HepG2 (cell line): Measurements from ENCODE around the gene FYB2. TPM values are rescaled to one million over a fixed set of nuclear protein-coding genes. Genes with fewer than 3 reads are reported as not detected.

Experiments
- ATAC-seq: fragments of 200-7000 bp; cut with Tn5 transposase; 3 replicates; pipeline ENCODE4 v1.9.1; 2020; ENCODE audit warnings: mild to moderate bottlenecking, moderate library complexity
- BruUV-seq: library from RNA; stranded (reverse); fragments of 400-500 nt; replicated peaks from 2 replicates; lab custom pipeline; 2021; lab: Mats Ljungman, UMichigan
- CTCF ChIA-PET: fragments of 300-600 bp; formaldehyde crosslinking; extraction: SDS; loops from one replicate; lab custom pipeline; 2021; ENCODE audit warnings: low total read pairs, inconsistent platforms, low intra/inter-chr PET ratio; lab: Yijun Ruan, JAX
- POLR2A ChIA-PET: fragments of 350-600 bp; sonication (Branson Sonifier 250); formaldehyde crosslinking; loops from one replicate; lab custom pipeline; 2020; ENCODE audit warnings: antibody characterized with exemption, inconsistent platforms; lab: Yijun Ruan, JAX
- DNase-seq: peaks from one replicate; pipeline ENCODE4 v3.0.0-alpha.2; 2015; ENCODE audit warnings: low spot score
- FAIRE-seq: peaks from 3 replicates; lab custom pipeline; 2011; peaks lifted over from hg19 to GRCh38; lab: Jason Lieb, UNC
- H2AFZ ChIP-seq: one replicate; pipeline ENCODE4 v1.6.1; 2011; ENCODE audit warnings: low read length, inconsistent platforms
- H3K27ac ChIP-seq: fragments of 300-600 bp; 3 replicates; pipeline ENCODE4 v1.8.0; 2011; ENCODE audit warnings: mixed run types, mild to moderate bottlenecking, mixed read lengths, low read length, inconsistent platforms; ENCODE audit not compliant: insufficient read depth; ENCODE audit errors: extremely low read length
- H3K27me3 ChIP-seq, 2 experiments: fragments of 200-600 bp in 1 of 2; 2 replicates in 1 of 2; 3 replicates in 1 of 2; pipeline versions ENCODE4 v1.6.0 to v1.8.0; 2011; ENCODE audit warnings: low read length in 2 of 2, mild to moderate bottlenecking in 2 of 2, moderate library complexity in 2 of 2, inconsistent platforms in 1 of 2; ENCODE audit not compliant: insufficient read depth in 2 of 2, control insufficient read depth in 1 of 2
- H3K36me3 ChIP-seq, 2 experiments: fragments of 200-600 bp in 1 of 2; replicated peaks in 1 of 2; 2 replicates in 1 of 2; 3 replicates in 1 of 2; pipeline versions ENCODE4 v1.5.1 to v1.8.0; 2011; ENCODE audit warnings: low read length in 2 of 2, inconsistent platforms in 1 of 2; ENCODE audit not compliant: insufficient read depth in 2 of 2, control insufficient read depth in 1 of 2
- H3K4me1 ChIP-seq: 2 replicates; pipeline ENCODE4 v1.5.1; 2012; ENCODE audit warnings: low read length, inconsistent platforms; ENCODE audit not compliant: insufficient read depth
- H3K4me2 ChIP-seq: 2 replicates; pipeline ENCODE4 v1.6.0; 2011; ENCODE audit warnings: low read depth, low read length, inconsistent platforms
- H3K4me3 ChIP-seq, 3 experiments: fragments of 200-600 bp in 1 of 3; sonication (generic), shearing (Covaris generic) in 1 of 3; replicated peaks in 1 of 3; 2 replicates each; pipeline ENCODE4 v1.5.1; 2011 to 2016; ENCODE audit warnings: low read length in 3 of 3, inconsistent platforms in 2 of 3, low read depth in 2 of 3, mild to moderate bottlenecking in 2 of 3, control low read depth in 1 of 3, mixed read lengths in 1 of 3; ENCODE audit not compliant: insufficient read depth in 1 of 3
- H3K79me2 ChIP-seq: one replicate; pipeline ENCODE4 v1.6.1; 2011; ENCODE audit warnings: low read length, inconsistent platforms; ENCODE audit not compliant: insufficient read depth
- H3K9ac ChIP-seq: 2 replicates; pipeline ENCODE4 v1.6.0; 2011; ENCODE audit warnings: mild to moderate bottlenecking, low read depth, low read length, inconsistent platforms; ENCODE audit not compliant: insufficient read depth
- H3K9me3 ChIP-seq: 2 replicates; pipeline ENCODE4 v1.5.1; 2012; ENCODE audit warnings: mild to moderate bottlenecking, low read length
- H4K20me1 ChIP-seq: 2 replicates; pipeline ENCODE4 v1.6.0; 2011; ENCODE audit warnings: inconsistent platforms, mild to moderate bottlenecking, low read length, moderate library complexity; ENCODE audit not compliant: insufficient read depth
- BORCS8-MEF2B ChIP-seq: sonication (generic); formaldehyde crosslinking; IDR thresholded peaks from 2 replicates; pipeline ENCODE4 v1.8.0; 2022; ENCODE audit warnings: mild to moderate bottlenecking, missing genetic modification reagents
- FOXM1 ChIP-seq: sonication (generic); formaldehyde crosslinking; IDR thresholded peaks from 2 replicates; pipeline ENCODE4 v1.5.0; 2020; ENCODE audit warnings: missing genetic modification reagents
- HDAC2 ChIP-seq: sonication (generic); formaldehyde crosslinking; IDR thresholded peaks from 2 replicates; pipeline ENCODE4 v1.4.0; 2020; ENCODE audit warnings: missing genetic modification reagents
- HMGA1 ChIP-seq: sonication (generic); formaldehyde crosslinking; conservative IDR thresholded peaks from 2 replicates; pipeline ENCODE4 v1.4.0; 2020; ENCODE audit warnings: missing genetic modification reagents
- KDM3A ChIP-seq: IDR thresholded peaks from 2 replicates; pipeline ENCODE4 v1.6.1; 2018; ENCODE audit warnings: low read depth, missing compliant biosample characterization
- MAFG ChIP-seq: sonication (generic); formaldehyde crosslinking; IDR thresholded peaks from 2 replicates; pipeline ENCODE4 v1.5.1; 2020; ENCODE audit warnings: mild to moderate bottlenecking, missing genetic modification reagents
- NR2C2 ChIP-seq: sonication (generic); formaldehyde crosslinking; IDR thresholded peaks from 2 replicates; pipeline ENCODE4 v1.4.0; 2020; ENCODE audit warnings: missing genetic modification reagents, mild to moderate bottlenecking, moderate library complexity, borderline replicate concordance
- SOX13 ChIP-seq, 3 experiments: fragments of 450-650 bp in 1 of 3; sonication (generic) in 1 of 3; formaldehyde crosslinking in 1 of 3; IDR thresholded peaks in 2 of 3; conservative IDR thresholded peaks in 1 of 3; 2 replicates each; pipeline versions ENCODE4 v1.5.0 to v1.6.1; 2016 to 2020; ENCODE audit warnings: antibody characterized with exemption in 1 of 3, mild to moderate bottlenecking in 1 of 3, missing compliant biosample characterization in 1 of 3, missing genetic modification reagents in 1 of 3, moderate library complexity in 1 of 3
- TBP ChIP-seq: sonication (generic); formaldehyde crosslinking; IDR thresholded peaks from 2 replicates; pipeline ENCODE4 v1.5.0; 2020; ENCODE audit warnings: missing genetic modification reagents
- TEAD2 ChIP-seq: sonication (generic); formaldehyde crosslinking; IDR thresholded peaks from 2 replicates; pipeline ENCODE4 v1.9.0; 2021; ENCODE audit warnings: missing genetic modification reagents
- THAP7 ChIP-seq: sonication (generic); formaldehyde crosslinking; IDR thresholded peaks from 2 replicates; pipeline ENCODE4 v1.8.1; 2023; ENCODE audit warnings: mild to moderate bottlenecking, missing genetic modification reagents
- ZNF451 ChIP-seq: sonication (generic); formaldehyde crosslinking; IDR thresholded peaks from 2 replicates; pipeline ENCODE4 v1.5.0; 2020; ENCODE audit warnings: mild to moderate bottlenecking, missing genetic modification reagents
- ZNF839 ChIP-seq: sonication (generic); formaldehyde crosslinking; IDR thresholded peaks from 2 replicates; pipeline ENCODE4 v1.4.0; 2020; ENCODE audit warnings: missing genetic modification reagents, mild to moderate bottlenecking, borderline replicate concordance
- WGBS: methylation state at CpG from one replicate; pipeline ENCODE4 v1.1.6; 2017; ENCODE audit warnings: low lambda C conversion rate; 5-methylcytosine and 5-hydroxymethylcytosine counted together
- in situ Hi-C: cut with HindIII; loops from 2 replicates; pipeline ENCODE4 v1.10.0; 2017; ENCODE audit warnings: low pct_unique_long_range_greater_than_20kb; ENCODE audit not compliant: extremely low pct_ligation_motif_present
- intact Hi-C: fragments of 100-400 bp; cut with micrococcal nuclease; formaldehyde crosslinking; loops from one replicate; pipeline ENCODE4 v1.10.0; 2022; ENCODE audit not compliant: unreplicated experiment
- polyA plus RNA-seq, 8 experiments: library from polyadenylated mRNA; depleted of rRNA in 3 of 8; stranded (reverse) in 7 of 8; unstranded in 1 of 8; fragments of >200 nt; fragmentation: Illumina TruSeq in 4 of 8; extraction: Trizol in 4 of 8; gene quantifications; 2 replicates each; pipeline versions ENCODE4 v1.2.1 to v1.2.3, GENCODE V29; 2011 to 2016; ENCODE audit warnings: low read depth in 4 of 8, missing spikeins in 1 of 8, mixed read lengths in 1 of 8; ENCODE audit not compliant: insufficient read depth in 1 of 8
- total RNA-seq, 5 experiments: library from RNA; depleted of rRNA; stranded (reverse); fragments of >200 nt; fragmentation: Illumina TruSeq; extraction: Trizol; gene quantifications; 2 replicates each; pipeline ENCODE4 v1.2.3, GENCODE V29; 2016; ENCODE audit warnings: low read depth in 1 of 5
- TF ChIP-seq, protein P1 (sequence below): sonication (generic); formaldehyde crosslinking; IDR thresholded peaks from 2 replicates; pipeline ENCODE4 v1.5.1; 2020; ENCODE audit warnings: missing genetic modification reagents, mild to moderate bottlenecking, borderline replicate concordance
- TF ChIP-seq, protein P2 (sequence below): IDR thresholded peaks from 2 replicates; pipeline ENCODE4 v1.6.1; 2018; ENCODE audit warnings: missing genetic modification reagents

FYB2 gene
- total and polyA plus RNA-seq, 2 of the 13 experiments (the other 11 are each of a cell fraction or from before 2014, with no cell fraction given), result 1.2 to 2.7 TPM

DNA sequence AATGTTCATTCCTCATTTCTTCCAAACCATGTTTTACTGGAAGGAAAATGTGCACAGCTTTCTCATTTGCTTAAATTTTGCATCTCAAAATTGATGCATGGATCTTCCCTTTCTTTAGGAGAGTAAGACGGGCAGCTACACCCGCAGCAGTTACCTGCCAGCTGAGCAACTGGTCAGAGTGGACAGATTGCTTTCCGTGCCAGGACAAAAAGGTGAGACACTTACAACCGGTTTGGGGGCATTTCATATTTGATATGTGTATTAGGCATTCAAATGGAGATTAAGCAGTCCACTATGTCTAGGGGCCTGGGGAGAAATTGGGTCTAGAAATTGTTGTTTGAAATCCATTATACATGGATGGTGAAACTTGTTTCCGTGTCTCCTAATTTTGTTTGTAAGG is 48.3 kb upstream of the FYB2 start:
- H3K9me3 ChIP-seq, result no peaks in the 10 kb centered on the region
- POLR2A ChIA-PET, result no interaction called here
- H2AFZ ChIP-seq, result no peak overlapping the region
- H3K9ac ChIP-seq, result no peak overlapping the region
- no peak overlapping the region for H3K4me2 ChIP-seq
- DNase-seq, result no peak
- BruUV-seq, result no TSS peak
- in situ Hi-C loops (no loop called here), intact Hi-C loops (no loop called here)
- no peak for ATAC-seq
- no peaks in the 10 kb centered on the region for H3K4me1 ChIP-seq
- WGBS, result 97% methylated on average over 5 of the region's 5 CpGs
- TF ChIP-seq HMGA1 (no peak), MAFG (no peak), HDAC2 (CRISPR knock-in tag) (no peak), BORCS8-MEF2B (CRISPR knock-in tag) (no peak), THAP7 (CRISPR knock-in tag) (no peak), FOXM1 (no peak)
- TF ChIP-seq, protein P1, sequence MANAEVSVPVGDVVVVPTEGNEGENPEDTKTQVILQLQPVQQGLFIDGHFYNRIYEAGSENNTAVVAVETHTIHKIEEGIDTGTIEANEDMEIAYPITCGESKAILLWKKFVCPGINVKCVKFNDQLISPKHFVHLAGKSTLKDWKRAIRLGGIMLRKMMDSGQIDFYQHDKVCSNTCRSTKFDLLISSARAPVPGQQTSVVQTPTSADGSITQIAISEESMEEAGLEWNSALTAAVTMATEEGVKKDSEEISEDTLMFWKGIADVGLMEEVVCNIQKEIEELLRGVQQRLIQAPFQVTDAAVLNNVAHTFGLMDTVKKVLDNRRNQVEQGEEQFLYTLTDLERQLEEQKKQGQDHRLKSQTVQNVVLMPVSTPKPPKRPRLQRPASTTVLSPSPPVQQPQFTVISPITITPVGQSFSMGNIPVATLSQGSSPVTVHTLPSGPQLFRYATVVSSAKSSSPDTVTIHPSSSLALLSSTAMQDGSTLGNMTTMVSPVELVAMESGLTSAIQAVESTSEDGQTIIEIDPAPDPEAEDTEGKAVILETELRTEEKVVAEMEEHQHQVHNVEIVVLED (CRISPR knock-in tag), result no peak
- FAIRE-seq, result no peak
- no peaks in the 10 kb centered on the region for H3K27me3 ChIP-seq
- no peaks in the 10 kb centered on the region for H3K79me2 ChIP-seq
- CTCF ChIA-PET, result no interaction called here
- no peaks in the 10 kb centered on the region for H4K20me1 ChIP-seq
- no peaks in the 10 kb centered on the region; a peak in 1 of 5 replicates for H3K36me3 ChIP-seq
- no peak overlapping the region for H3K4me3 ChIP-seq
- H3K27ac ChIP-seq, result no peak overlapping the region

- H3K9me3 ChIP-seq, result no peaks in the 10 kb centered on the region
- TF ChIP-seq TBP (no peak), KDM3A (CRISPR knock-in tag) (no peak), ZNF451 (CRISPR knock-in tag) (no peak), ZNF839 (CRISPR knock-in tag) (no peak), TEAD2 (no peak), NR2C2 (CRISPR knock-in tag) (no peak), SOX13 (IDR thresholded peaks at IDR 0.05) (no peak), SOX13 (CRISPR knock-in tag; conservative IDR thresholded peaks at IDR 0.05 in 1 of 2, IDR thresholded peaks at IDR 0.05 in 1 of 2) (no peak)
- TF ChIP-seq, protein P2, sequence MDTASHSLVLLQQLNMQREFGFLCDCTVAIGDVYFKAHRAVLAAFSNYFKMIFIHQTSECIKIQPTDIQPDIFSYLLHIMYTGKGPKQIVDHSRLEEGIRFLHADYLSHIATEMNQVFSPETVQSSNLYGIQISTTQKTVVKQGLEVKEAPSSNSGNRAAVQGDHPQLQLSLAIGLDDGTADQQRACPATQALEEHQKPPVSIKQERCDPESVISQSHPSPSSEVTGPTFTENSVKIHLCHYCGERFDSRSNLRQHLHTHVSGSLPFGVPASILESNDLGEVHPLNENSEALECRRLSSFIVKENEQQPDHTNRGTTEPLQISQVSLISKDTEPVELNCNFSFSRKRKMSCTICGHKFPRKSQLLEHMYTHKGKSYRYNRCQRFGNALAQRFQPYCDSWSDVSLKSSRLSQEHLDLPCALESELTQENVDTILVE (CRISPR knock-in tag), result no peak
Observed at GRCh38 chr1:56866656-56867055, 47.5 kb upstream of the FYB2 start.

More at GRCh38 chr1:56866656-56867055, 47.5 kb upstream of the FYB2 start:
- Histone ChIP-seq H3K4me1 (no peaks in the 10 kb centered on the region), H2AFZ (no peak overlapping the region), H4K20me1 (no peaks in the 10 kb centered on the region), H3K9ac (no peak overlapping the region), H3K79me2 (no peaks in the 10 kb centered on the region), H3K36me3 (no peaks in the 10 kb centered on the region; a peak in 1 of 5 replicates), H3K27ac (no peak overlapping the region), H3K4me2 (no peak overlapping the region), H3K4me3 (no peak overlapping the region), H3K27me3 (no peaks in the 10 kb centered on the region)
- ATAC-seq, result no peak
- WGBS, result 95% methylated on average over 2 of the region's 2 CpGs
- BruUV-seq, result no TSS peak
- intact Hi-C loops, result no loop called here
- no peak for DNase-seq
- no peak for FAIRE-seq
- POLR2A ChIA-PET, result no interaction called here
- CTCF ChIA-PET, result no interaction called here
- in situ Hi-C loops, result no loop called here
